PC-9 (cell line): ENCODE measurements around the gene TMTC3. TPM values are rescaled to one million over a fixed set of nuclear protein-coding genes. Genes with fewer than 3 reads are reported as not detected.

ENCODE experiments used
- BruUV-seq: library from RNA; stranded (reverse); fragments of 400-500 nt; replicated peaks from 2 replicates; lab custom pipeline; 2021; lab: Mats Ljungman, UMichigan
- CTCF ChIA-PET: fragments of 300-600 bp; sonication (Branson Sonifier 250); formaldehyde crosslinking; loops from one replicate; lab custom pipeline; 2022; ENCODE audit warnings: antibody characterized with exemption; lab: Charles Lee
- POLR2A ChIA-PET: fragments of 300-600 bp; sonication (Branson Sonifier 250); formaldehyde crosslinking; loops from one replicate; lab custom pipeline; 2022; ENCODE audit warnings: antibody characterized with exemption; ENCODE audit not compliant: unreplicated experiment; lab: Charles Lee
- DNase-seq, 2 experiments: peaks; one replicate each; pipeline versions ENCODE4 v3.0.0 to v3.0.0-alpha.2; 2015 to 2022; ENCODE audit warnings: mixed read lengths in 1 of 2
- H2AFZ ChIP-seq: fragments of 200-600 bp; sonication (generic); 2 replicates; pipeline ENCODE4 v1.8.1; 2017; ENCODE audit warnings: antibody characterized with exemption
- H3F3A ChIP-seq: fragments of 200-600 bp; sonication (generic); 2 replicates; pipeline ENCODE4 v1.8.1; 2017; ENCODE audit warnings: antibody characterized with exemption, mild to moderate bottlenecking, low read depth; ENCODE audit not compliant: insufficient read depth
- H3K27ac ChIP-seq: fragments of 200-600 bp; sonication (generic); 2 replicates; pipeline ENCODE4 v1.6.1; 2016; ENCODE audit warnings: mixed run types
- H3K27me3 ChIP-seq: fragments of 200-600 bp; sonication (generic); 2 replicates; pipeline ENCODE4 v1.6.1; 2016; ENCODE audit warnings: low read depth, mixed run types; ENCODE audit not compliant: insufficient read depth
- H3K36me3 ChIP-seq: fragments of 200-600 bp; sonication (generic); 2 replicates; pipeline ENCODE4 v1.6.1; 2016; ENCODE audit warnings: low read depth, mixed run types
- H3K4me1 ChIP-seq: fragments of 200-600 bp; sonication (generic); replicated peaks from 2 replicates; pipeline ENCODE4 v1.6.1; 2016; ENCODE audit warnings: mixed run types; ENCODE audit not compliant: insufficient read depth
- H3K4me2 ChIP-seq: fragments of 200-600 bp; sonication (generic); 2 replicates; pipeline ENCODE4 v1.6.1; 2017; ENCODE audit warnings: mixed run types
- H3K4me3 ChIP-seq: fragments of 200-600 bp; sonication (generic); 2 replicates; pipeline ENCODE4 v1.6.1; 2016; ENCODE audit warnings: mixed run types
- H3K79me2 ChIP-seq: fragments of 200-600 bp; sonication (generic); 2 replicates; pipeline ENCODE4 v1.6.1; 2017; ENCODE audit warnings: low read depth, mixed run types
- H3K9me2 ChIP-seq: fragments of 200-600 bp; sonication (generic); 2 replicates; pipeline ENCODE4 v1.8.1; 2017; ENCODE audit warnings: mild to moderate bottlenecking; ENCODE audit not compliant: insufficient read depth
- H3K9me3 ChIP-seq: fragments of 200-600 bp; sonication (generic); 2 replicates; pipeline ENCODE4 v1.8.1; 2016; ENCODE audit warnings: low read depth; ENCODE audit not compliant: insufficient read depth
- H4K20me1 ChIP-seq: fragments of 200-600 bp; sonication (generic); 2 replicates; pipeline ENCODE4 v1.8.1; 2017; ENCODE audit not compliant: insufficient read depth
- CTCF ChIP-seq: fragments of 200-600 bp; sonication (generic); conservative IDR thresholded peaks from 2 replicates; pipeline ENCODE4 v1.6.1; 2017; ENCODE audit warnings: mixed run types, antibody characterized with exemption, mild to moderate bottlenecking, moderate library complexity
- EZH2 ChIP-seq: fragments of 200-600 bp; sonication (generic); IDR thresholded peaks from 2 replicates; pipeline ENCODE4 v1.8.0; 2017; ENCODE audit warnings: antibody characterized with exemption, low read depth
- intact Hi-C: fragments of 100-400 bp; cut with micrococcal nuclease; formaldehyde crosslinking; loops from one replicate; pipeline ENCODE4 v1.10.0; 2022; ENCODE audit not compliant: unreplicated experiment
- total RNA-seq: library from RNA; stranded (reverse); gene quantifications from 2 replicates; pipeline ENCODE4 v1.2.3, GENCODE V29; 2021

TMTC3 gene
- total RNA-seq, 1 experiment from 2014 or later = 26.4 TPM

GRCh38 chr12:88245905-88246304 is 103.8 kb downstream of the TMTC3 start:
- intact Hi-C loops = loop anchor here (5.0 kb wide), 1 partner anchor 51 kb away; no protein-coding TSS in a partner anchor
- BruUV-seq = no TSS peak
- CTCF ChIA-PET = no interaction called here
- no peak overlapping the region for H3K4me3 ChIP-seq
- TF ChIP-seq EZH2 (no peak), CTCF (no peak)
- DNase-seq = no peak
- H3K9me2 ChIP-seq = no peaks in the 10 kb centered on the region
- no peaks in the 10 kb centered on the region for H4K20me1 ChIP-seq
- H3K36me3 ChIP-seq = no peaks in the 10 kb centered on the region
- H3K9me3 ChIP-seq = no peaks in the 10 kb centered on the region
- H3K4me1 ChIP-seq = peaks cover 8% of the 10 kb centered on the region
- H3F3A ChIP-seq = no peaks in the 10 kb centered on the region
- H3K27me3 ChIP-seq = no peaks in the 10 kb centered on the region
- POLR2A ChIA-PET = no interaction called here
- no peaks in the 10 kb centered on the region for H3K79me2 ChIP-seq
- H3K27ac ChIP-seq = no peak overlapping the region
- no peak overlapping the region for H3K4me2 ChIP-seq
- H2AFZ ChIP-seq = no peak overlapping the region

GRCh38 chr12:88247241-88247643 is 105.1 kb downstream of the TMTC3 start:
- intact Hi-C loops = loop anchor here (5.0 kb wide), 1 partner anchor 50 kb away; no protein-coding TSS in a partner anchor

GRCh38 chr12:88248606-88249005 is 106.5 kb downstream of the TMTC3 start:
- no peaks in the 10 kb centered on the region for H3K9me2 ChIP-seq
- H3K27ac ChIP-seq = no peak overlapping the region
- DNase-seq = no peak
- no peaks in the 10 kb centered on the region for H3K27me3 ChIP-seq
- no peaks in the 10 kb centered on the region for H3K9me3 ChIP-seq
- H3K4me2 ChIP-seq = no peak overlapping the region
- H3F3A ChIP-seq = no peaks in the 10 kb centered on the region
- ChIA-PET CTCF (no interaction called here), POLR2A (no interaction called here)
- no peaks in the 10 kb centered on the region for H4K20me1 ChIP-seq
- H3K4me1 ChIP-seq = peaks cover 8% of the 10 kb centered on the region
- no peak overlapping the region for H3K4me3 ChIP-seq
- no peaks in the 10 kb centered on the region for H3K79me2 ChIP-seq
- TF ChIP-seq EZH2 (no peak), CTCF (no peak)
- intact Hi-C loops = loop anchor here (5.0 kb wide), 1 partner anchor 49 kb away; no protein-coding TSS in a partner anchor
- no peaks in the 10 kb centered on the region for H3K36me3 ChIP-seq
- H2AFZ ChIP-seq = no peak overlapping the region
- no TSS peak for BruUV-seq

More at GRCh38 chr12:88247241-88247643, 105.1 kb downstream of the TMTC3 start:
- Histone ChIP-seq H3K27ac (no peak overlapping the region), H3K4me2 (no peak overlapping the region), H2AFZ (no peak overlapping the region), H3F3A (no peaks in the 10 kb centered on the region), H3K4me3 (no peak overlapping the region), H3K9me2 (no peaks in the 10 kb centered on the region), H3K9me3 (no peaks in the 10 kb centered on the region), H4K20me1 (no peaks in the 10 kb centered on the region), H3K27me3 (no peaks in the 10 kb centered on the region), H3K4me1 (peaks cover 8% of the 10 kb centered on the region), H3K79me2 (no peaks in the 10 kb centered on the region), H3K36me3 (no peaks in the 10 kb centered on the region)
- CTCF ChIA-PET = no interaction called here
- BruUV-seq = no TSS peak
- peak in 1 of 2 experiments; percentile 46 for DNase-seq
- TF ChIP-seq EZH2 = no peak
- no peak for TF ChIP-seq CTCF
- POLR2A ChIA-PET = no interaction called here

Other genes starting within 250 kb of the TMTC3 start
- not detected in 2 replicates for gene C12orf50, start 112.9 kb upstream of the TMTC3 start, total RNA-seq
- 21.9 and 22.2 TPM in 2 replicates for gene CEP290, start 219 bp upstream of the TMTC3 start, total RNA-seq